PFSK-1 (cell line): ENCODE measurements around the gene ACTRT2.

Source experiments
- FOXP2 ChIP-seq: optimal IDR thresholded peaks from 2 replicates; pipeline ENCODE3; 2011; ENCODE audit warnings: borderline replicate concordance, control low read depth, inconsistent platforms; ENCODE audit not compliant: insufficient read depth; ENCODE audit errors: extremely low read length, extremely low read depth
- POLR2AphosphoS5 ChIP-seq: IDR thresholded peaks from 2 replicates; pipeline ENCODE4 v1.6.1; 2012; ENCODE audit warnings: low read depth, mild to moderate bottlenecking, control low read depth, low read length, moderate library complexity
- REST ChIP-seq, 2 experiments: IDR thresholded peaks; 2 replicates each; pipeline versions ENCODE4 v1.6.1 to v1.8.0; 2011 to 2012; ENCODE audit warnings: low read depth in 2 of 2, low read length in 2 of 2, control low read depth in 1 of 2, inconsistent platforms in 1 of 2, mild to moderate bottlenecking in 1 of 2, moderate library complexity in 1 of 2; ENCODE audit not compliant: insufficient read depth in 1 of 2
- SIN3A ChIP-seq: IDR thresholded peaks from 2 replicates; pipeline ENCODE4 v1.6.1; 2012; ENCODE audit warnings: mild to moderate bottlenecking, low read length, moderate library complexity, borderline replicate concordance; ENCODE audit not compliant: insufficient read depth
- TAF1 ChIP-seq: IDR thresholded peaks from 2 replicates; pipeline ENCODE4 v1.6.1; 2012; ENCODE audit warnings: low read length, control low read depth, borderline replicate concordance; ENCODE audit not compliant: insufficient read depth

The ACTRT2 gene

GRCh38 chr1:3022976-3023375, 1.7 kb downstream of the ACTRT2 start:
- no peak for TF ChIP-seq REST (IDR thresholded peaks at IDR 0.05; ENCODE audit: insufficient read depth in 1 of 2, low read depth in 2 of 2, low read length in 2 of 2)
- no peak for TF ChIP-seq POLR2AphosphoS5
- TF ChIP-seq TAF1 = no peak
- TF ChIP-seq SIN3A = no peak
- TF ChIP-seq FOXP2 = no peak

- TF ChIP-seq SIN3A (no peak), FOXP2 (no peak), POLR2AphosphoS5 (no peak), TAF1 (no peak), REST (IDR thresholded peaks at IDR 0.05; ENCODE audit: insufficient read depth in 1 of 2, low read depth in 2 of 2, low read length in 2 of 2) (no peak)
Observed at GRCh38 chr1:3024019-3024418, 2.8 kb downstream of the ACTRT2 start.

GRCh38 chr1:3024588-3024987, 3.3 kb downstream of the ACTRT2 start:
- TF ChIP-seq REST (IDR thresholded peaks at IDR 0.05; ENCODE audit: insufficient read depth in 1 of 2, low read depth in 2 of 2, low read length in 2 of 2) (no peak), SIN3A (no peak), POLR2AphosphoS5 (no peak), TAF1 (no peak), FOXP2 (no peak)

GRCh38 chr1:3026124-3026523, 4.9 kb downstream of the ACTRT2 start:
- no peak for TF ChIP-seq SIN3A
- TF ChIP-seq REST (IDR thresholded peaks at IDR 0.05; ENCODE audit: insufficient read depth in 1 of 2, low read depth in 2 of 2, low read length in 2 of 2) = no peak
- TF ChIP-seq TAF1 = no peak
- TF ChIP-seq FOXP2 = no peak
- no peak for TF ChIP-seq POLR2AphosphoS5
